AG08395 (cell line): ENCODE measurements around the gene TXNDC9.
"Not testable (repeated sequence)": the region's sequence is repeated elsewhere in the genome, so short reads cannot be mapped to it uniquely, and the experiment has no call there.

Source experiments
- DNase-seq: peaks from one replicate; pipeline ENCODE4 v3.0.0; 2012; ENCODE audit warnings: mixed read lengths, low spot score

TXNDC9 gene

DNA sequence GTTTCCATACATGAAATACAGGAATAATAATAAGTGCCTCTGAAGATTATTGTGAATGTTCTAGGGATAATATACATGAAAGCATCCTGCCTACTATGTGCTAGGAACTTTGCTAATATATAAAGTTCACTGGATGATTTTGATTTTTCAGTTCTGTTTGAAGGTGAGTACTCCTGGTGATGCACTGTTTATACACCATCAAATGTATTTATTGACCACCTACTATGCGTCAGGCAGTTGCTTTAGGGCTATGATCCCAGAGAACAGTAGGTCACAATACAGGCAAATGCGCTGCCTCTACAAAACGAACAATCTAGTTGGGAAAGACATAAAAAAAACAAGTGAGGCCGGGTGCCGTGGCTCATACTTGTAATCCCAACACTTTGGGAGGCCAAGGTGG lies 10.7 kb downstream of the TXNDC9 start:
- DNase-seq = no peak

DNA sequence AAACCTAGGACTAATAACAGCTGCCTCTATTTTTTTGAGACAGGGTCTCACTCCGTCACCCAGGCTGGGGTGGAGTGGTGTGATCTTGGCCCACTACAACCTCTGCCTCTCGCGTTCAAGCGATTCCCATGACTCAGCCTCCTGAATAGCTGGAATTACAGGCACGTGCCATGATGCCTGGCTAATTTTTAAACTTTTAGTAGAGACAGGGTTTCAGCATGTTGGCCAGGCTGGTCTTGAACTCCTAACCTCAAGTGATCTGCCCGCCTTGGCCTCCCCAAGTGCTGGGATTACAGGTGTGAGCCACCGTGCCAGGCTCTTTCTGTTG lies 18.3 kb downstream of the TXNDC9 start:
- not testable (repeated sequence) for DNase-seq

DNA sequence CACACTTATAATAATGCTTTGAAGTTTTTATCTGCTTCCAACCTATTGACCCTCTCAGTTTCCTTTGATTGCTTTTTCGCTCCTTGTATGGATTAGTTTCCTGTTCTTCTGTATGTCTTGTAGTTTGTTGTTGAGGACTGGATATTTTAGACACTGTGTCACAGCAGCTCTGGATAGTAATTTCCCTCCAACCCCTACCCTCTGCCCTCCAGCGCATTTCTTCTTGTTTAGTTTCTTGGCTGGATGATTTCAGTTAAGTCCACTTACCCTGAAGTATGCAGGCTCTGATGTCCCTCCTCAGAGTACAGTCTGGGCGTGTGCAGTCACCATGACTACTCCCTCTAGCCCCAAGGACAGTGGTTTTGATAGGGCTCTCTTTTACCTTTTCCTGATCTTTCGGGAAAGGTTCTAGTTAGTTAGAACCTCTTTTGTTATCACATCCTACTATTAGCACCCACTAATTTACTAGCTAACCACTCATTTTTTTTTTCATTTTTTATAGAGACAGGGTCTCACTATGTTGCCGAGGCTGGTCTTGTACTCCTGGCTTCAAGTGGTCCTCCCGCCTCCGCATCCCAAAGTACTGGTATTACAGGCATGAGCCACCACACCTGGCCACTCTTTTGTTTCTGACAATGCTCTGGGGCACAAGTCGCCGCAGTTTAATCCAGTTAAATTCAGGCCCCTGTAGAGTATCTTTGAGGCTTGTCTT lies 18.8 kb downstream of the TXNDC9 start:
- no peak for DNase-seq

DNA sequence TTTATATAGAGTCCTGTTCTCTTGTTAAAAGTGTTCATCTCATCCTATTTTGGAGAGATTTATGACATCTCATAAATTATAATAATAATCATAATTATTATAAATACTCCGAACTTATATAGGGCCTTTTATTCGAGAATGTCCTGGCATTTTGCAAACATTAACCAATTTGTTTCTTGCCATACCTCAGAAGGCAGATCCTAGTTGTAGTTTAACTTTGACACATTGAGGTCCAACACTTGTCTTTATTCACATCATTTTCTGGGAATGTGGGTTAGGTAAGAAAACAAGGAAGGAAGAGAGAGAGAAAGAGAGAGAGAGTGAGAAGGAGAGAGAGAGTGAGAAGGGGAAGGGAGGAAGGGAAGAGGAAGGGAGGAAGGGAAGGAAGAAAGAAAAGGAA lies 35.0 kb downstream of the TXNDC9 start, which contains the start of gene LYG1:
TSS of gene LYG1 (minus strand) at position 101 of the 400 bp plus-strand sequence. CDS start 5,527 bp downstream, outside the sequence.
- DNase-seq = not testable (repeated sequence)

DNA sequence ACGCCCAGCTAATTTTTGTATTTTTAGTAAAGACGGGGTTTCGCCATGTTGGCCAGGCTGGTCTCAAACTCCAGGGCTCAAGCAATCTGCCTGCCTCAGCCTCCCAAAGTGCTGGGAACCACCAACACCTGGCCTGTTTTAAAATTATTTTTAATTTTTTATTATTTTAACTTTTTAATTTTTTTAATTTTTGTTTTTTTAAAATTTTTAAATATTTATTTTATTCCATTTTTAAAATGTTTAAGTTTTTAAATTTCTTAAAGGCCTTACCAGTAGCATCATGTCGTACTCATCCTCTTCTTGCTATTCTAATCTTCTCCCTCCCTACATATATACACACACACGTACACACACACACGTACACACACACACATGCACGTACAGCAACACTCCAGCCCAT lies 36.6 kb downstream of the TXNDC9 start:
- DNase-seq = no peak

DNA sequence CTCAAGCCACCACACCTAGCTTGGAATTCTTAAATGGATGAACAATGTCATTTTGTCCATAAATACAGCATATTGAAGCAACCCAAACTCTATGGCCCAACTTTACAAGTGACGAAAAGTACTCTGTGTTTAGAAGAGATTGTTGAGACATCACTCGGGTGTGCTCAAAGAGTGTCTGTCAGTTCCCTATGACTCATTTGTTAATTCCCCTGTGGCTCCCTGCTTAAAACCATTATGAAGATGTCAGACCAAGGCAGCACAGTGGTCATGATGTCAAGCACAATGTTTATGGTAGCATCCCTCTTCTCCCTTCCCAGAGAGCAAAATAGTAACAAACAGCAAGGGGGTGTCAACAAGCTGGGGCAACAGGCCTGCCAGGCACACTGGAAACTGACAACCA lies 38.1 kb downstream of the TXNDC9 start:
- peak; percentile 13 for DNase-seq

DNA sequence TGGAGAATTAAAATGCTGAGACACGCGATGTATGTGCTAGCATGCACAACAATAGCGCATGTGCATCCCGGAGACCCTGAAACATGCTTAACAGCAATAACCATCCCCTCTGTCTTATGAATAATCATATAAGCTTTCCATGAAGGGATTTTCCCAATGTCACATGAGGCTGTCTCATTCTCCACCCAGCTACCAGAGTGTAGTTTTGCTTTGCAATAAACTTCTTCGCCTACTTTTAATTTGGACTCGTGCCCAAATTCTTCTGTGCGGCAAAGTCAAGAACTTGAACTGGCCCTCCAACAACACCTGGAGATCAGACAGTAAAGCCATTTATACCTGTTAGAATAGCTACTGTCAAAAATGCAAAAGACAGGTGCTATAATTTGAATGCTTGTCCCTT lies 50.6 kb downstream of the TXNDC9 start:
- no peak for DNase-seq

DNA sequence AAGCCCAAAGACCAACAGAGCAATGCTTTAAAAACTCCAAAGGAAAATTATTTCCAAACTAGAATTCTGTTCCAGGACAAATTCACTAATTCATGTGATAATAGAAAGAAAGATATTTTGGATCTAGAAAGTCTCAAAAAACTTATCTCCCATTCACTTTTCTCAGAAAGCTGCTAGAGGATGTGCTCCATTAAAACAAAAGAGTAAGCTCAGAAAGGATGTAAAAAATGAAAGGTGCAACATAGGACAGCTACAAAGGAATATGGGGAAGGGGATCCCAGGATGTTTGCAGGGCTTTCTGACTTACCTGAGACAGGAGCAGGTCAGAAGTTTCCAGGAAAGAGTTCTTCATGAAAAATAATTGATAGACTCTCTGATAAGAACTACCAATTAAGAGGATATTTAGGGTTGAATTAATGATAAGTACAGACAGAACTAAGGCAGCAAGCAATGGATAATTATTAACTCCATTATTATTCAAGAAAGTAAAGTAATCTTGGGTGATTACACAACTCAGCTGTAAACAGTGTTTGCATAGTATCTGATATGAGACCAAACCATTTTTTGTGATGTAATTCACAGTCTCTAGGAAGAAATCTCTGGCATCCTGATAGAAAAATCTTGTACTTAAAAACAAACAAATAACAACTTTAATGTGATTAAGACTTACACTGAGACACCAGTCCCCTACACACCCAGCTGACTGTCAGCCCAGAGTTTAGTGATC lies 56.0 kb downstream of the TXNDC9 start:
- DNase-seq = no peak

DNA sequence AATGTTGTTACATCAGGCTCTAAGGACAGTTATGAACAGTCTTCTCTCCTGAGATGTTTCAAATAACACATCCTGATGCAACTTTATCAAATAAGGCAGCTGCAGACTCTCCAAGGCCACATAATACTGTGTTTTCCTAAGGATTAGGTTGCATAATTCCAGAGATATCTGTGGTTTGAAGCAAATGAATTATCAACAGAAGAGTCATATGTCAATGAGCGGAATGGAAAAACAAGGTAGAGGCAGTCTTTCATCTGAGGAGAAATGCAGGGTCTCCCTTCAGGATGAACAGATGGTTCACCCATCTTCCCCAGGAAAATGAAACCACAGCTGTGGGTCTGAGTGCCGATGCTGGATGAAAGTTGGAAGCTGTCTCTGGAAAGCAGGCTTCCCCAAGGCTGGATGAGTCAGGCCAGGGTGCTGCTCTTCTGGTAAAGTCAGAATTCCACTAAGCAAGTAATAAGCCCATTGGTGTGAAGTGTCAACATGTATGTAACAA lies 57.3 kb downstream of the TXNDC9 start:
- DNase-seq = peak; percentile 75

DNA sequence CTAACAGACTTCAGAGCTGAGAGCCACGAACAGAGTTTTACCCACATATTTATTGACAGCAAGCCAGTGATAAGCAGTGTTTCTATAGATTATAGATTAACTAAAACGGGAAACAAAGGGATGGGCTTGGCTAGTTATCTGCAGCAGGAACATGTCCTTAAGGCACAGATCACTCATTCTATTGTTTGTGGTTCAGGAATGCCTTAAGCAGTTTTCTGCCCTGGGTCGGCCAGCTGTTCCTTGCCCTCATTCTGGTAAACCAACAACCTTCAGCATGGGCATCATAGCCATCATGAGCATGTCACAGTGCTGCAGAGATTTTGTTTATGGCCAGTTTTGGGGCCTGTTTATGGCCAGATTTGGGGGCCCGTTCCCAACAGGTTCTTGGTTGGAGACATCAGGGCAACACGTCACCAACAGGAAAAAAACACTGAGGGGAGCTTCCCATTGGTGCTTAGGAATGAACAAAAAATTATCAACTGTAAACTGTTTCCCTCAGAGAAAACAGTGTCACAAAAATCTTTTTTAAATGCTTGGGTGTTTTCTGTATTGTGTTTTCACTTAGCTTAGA lies 57.9 kb downstream of the TXNDC9 start:
- not testable (repeated sequence) for DNase-seq

DNA sequence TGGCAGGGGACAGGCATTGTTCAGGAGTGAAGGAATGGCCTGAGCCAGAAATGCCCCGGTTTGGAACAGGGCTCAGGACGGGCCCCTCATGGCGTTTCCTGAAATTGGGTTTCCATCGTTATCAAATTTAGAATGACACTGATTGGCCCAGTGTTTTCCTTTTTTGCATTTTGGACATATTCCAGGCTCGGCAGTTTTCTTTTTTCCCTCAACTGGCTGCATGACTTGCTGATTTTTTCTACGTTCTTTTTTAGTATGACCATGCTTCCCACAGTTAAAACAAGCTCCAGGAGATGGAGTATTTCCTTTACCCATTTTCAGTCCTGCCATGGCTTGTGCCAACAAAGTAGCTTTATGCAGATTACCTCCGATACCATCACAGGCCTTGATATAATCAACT lies 60.3 kb downstream of the TXNDC9 start:
- no peak for DNase-seq
